HUES6 (cell line): ENCODE measurements around the gene HEXD.

Experiments used
- H3K27ac ChIP-seq: 2 replicates; pipeline ENCODE4 v1.7.0; 2013; ENCODE audit warnings: low read depth, mild to moderate bottlenecking, low read length, inconsistent platforms
- H3K27me3 ChIP-seq: 2 replicates; pipeline ENCODE4 v1.6.1; 2013; ENCODE audit warnings: low read length; ENCODE audit not compliant: control insufficient read depth, insufficient read depth
- H3K36me3 ChIP-seq: 2 replicates; pipeline ENCODE4 v1.6.1; 2013; ENCODE audit warnings: low read length; ENCODE audit not compliant: control insufficient read depth, insufficient read depth
- H3K4me1 ChIP-seq: 2 replicates; pipeline ENCODE4 v1.6.1; 2013; ENCODE audit warnings: low read length; ENCODE audit not compliant: control insufficient read depth, insufficient read depth
- H3K4me3 ChIP-seq: 2 replicates; pipeline ENCODE4 v1.5.1; 2013; ENCODE audit warnings: low read depth, low read length
- H3K9ac ChIP-seq: one replicate; pipeline ENCODE4 v1.6.1; 2013; ENCODE audit warnings: mild to moderate bottlenecking, low read length
- H3K9me3 ChIP-seq: 2 replicates; pipeline ENCODE4 v1.6.1; 2013; ENCODE audit warnings: low read depth, low read length; ENCODE audit not compliant: control insufficient read depth, insufficient read depth

HEXD gene

GRCh38 chr17:82384051-82384729 lies 34.0 kb upstream of the HEXD start:
- H3K9me3 ChIP-seq: no peaks in the 10 kb centered on the region
- H3K9ac ChIP-seq: no peak overlapping the region
- peaks cover 15% of the 10 kb centered on the region for H3K4me1 ChIP-seq
- H3K36me3 ChIP-seq: no peaks in the 10 kb centered on the region
- H3K27me3 ChIP-seq: no peaks in the 10 kb centered on the region; the same call in 1 of the 2 replicates
- no peak overlapping the region for H3K27ac ChIP-seq
- no peak overlapping the region for H3K4me3 ChIP-seq

GRCh38 chr17:82384730-82385481 lies 33.2 kb upstream of the HEXD start:
- Histone ChIP-seq H3K4me1 (peaks cover 15% of the 10 kb centered on the region), H3K4me3 (no peak overlapping the region), H3K27ac (no peak overlapping the region), H3K36me3 (no peaks in the 10 kb centered on the region), H3K9ac (no peak overlapping the region), H3K9me3 (no peaks in the 10 kb centered on the region), H3K27me3 (no peaks in the 10 kb centered on the region; the same call in 1 of the 2 replicates)

- Histone ChIP-seq H3K36me3 (no peaks in the 10 kb centered on the region), H3K27me3 (no peaks in the 10 kb centered on the region; the same call in 1 of the 2 replicates), H3K4me1 (peaks cover 15% of the 10 kb centered on the region), H3K27ac (no peak overlapping the region), H3K9me3 (no peaks in the 10 kb centered on the region), H3K9ac (no peak overlapping the region), H3K4me3 (no peak overlapping the region)
Observed at GRCh38 chr17:82385559-82386254, 32.4 kb upstream of the HEXD start.

GRCh38 chr17:82386255-82386831 lies 31.8 kb upstream of the HEXD start:
- no peaks in the 10 kb centered on the region for H3K9me3 ChIP-seq
- no peak overlapping the region for H3K9ac ChIP-seq
- H3K4me1 ChIP-seq: peaks cover 15% of the 10 kb centered on the region
- no peaks in the 10 kb centered on the region for H3K36me3 ChIP-seq
- no peak overlapping the region for H3K4me3 ChIP-seq
- H3K27ac ChIP-seq: no peak overlapping the region
- no peaks in the 10 kb centered on the region; the same call in 1 of the 2 replicates for H3K27me3 ChIP-seq

- Histone ChIP-seq H3K9me3 (no peaks in the 10 kb centered on the region), H3K27ac (no peak overlapping the region), H3K27me3 (no peaks in the 10 kb centered on the region), H3K4me1 (peaks cover 15% of the 10 kb centered on the region), H3K9ac (no peak overlapping the region), H3K4me3 (no peak overlapping the region), H3K36me3 (peaks cover 6% of the 10 kb centered on the region)
Observed at GRCh38 chr17:82386881-82387704, 31.1 kb upstream of the HEXD start.

GRCh38 chr17:82387705-82388106 lies 30.4 kb upstream of the HEXD start:
- no peak overlapping the region for H3K4me3 ChIP-seq
- H3K27me3 ChIP-seq: no peaks in the 10 kb centered on the region
- peaks cover 15% of the 10 kb centered on the region for H3K4me1 ChIP-seq

GRCh38 chr17:82388223-82388921 lies 29.8 kb upstream of the HEXD start:
- peaks cover 15% of the 10 kb centered on the region for H3K4me1 ChIP-seq

More at GRCh38 chr17:82387705-82388106, 30.4 kb upstream of the HEXD start:
- Histone ChIP-seq H3K36me3 (peaks cover 8% of the 10 kb centered on the region), H3K9me3 (no peaks in the 10 kb centered on the region), H3K9ac (no peak overlapping the region), H3K27ac (no peak overlapping the region)

GRCh38 chr17:82388922-82389283 lies 29.2 kb upstream of the HEXD start:
- H3K27ac ChIP-seq: no peak overlapping the region
- H3K36me3 ChIP-seq: peaks cover 13% of the 10 kb centered on the region
- H3K9me3 ChIP-seq: no peaks in the 10 kb centered on the region
- H3K4me1 ChIP-seq: peaks cover 15% of the 10 kb centered on the region
- H3K4me3 ChIP-seq: no peak overlapping the region
- H3K9ac ChIP-seq: no peak overlapping the region
- no peaks in the 10 kb centered on the region for H3K27me3 ChIP-seq

More at GRCh38 chr17:82388223-82388921, 29.8 kb upstream of the HEXD start:
- H3K27me3 ChIP-seq: no peaks in the 10 kb centered on the region
- H3K9me3 ChIP-seq: no peaks in the 10 kb centered on the region
- peaks cover 11% of the 10 kb centered on the region for H3K36me3 ChIP-seq
- H3K27ac ChIP-seq: no peak overlapping the region
- no peak overlapping the region for H3K9ac ChIP-seq
- no peak overlapping the region for H3K4me3 ChIP-seq

- Histone ChIP-seq H3K9ac (no peak overlapping the region), H3K27ac (no peak overlapping the region), H3K36me3 (peaks cover 13% of the 10 kb centered on the region), H3K4me1 (peaks cover 15% of the 10 kb centered on the region), H3K27me3 (no peaks in the 10 kb centered on the region), H3K4me3 (no peak overlapping the region), H3K9me3 (no peaks in the 10 kb centered on the region)
Observed at GRCh38 chr17:82389379-82389778, 28.8 kb upstream of the HEXD start.
